GM21786 (cell line): ENCODE measurements around the gene SLC39A1.
"Not testable (repeated sequence)": the region's sequence is repeated elsewhere in the genome, so short reads cannot be mapped to it uniquely, and the experiment has no call there.

Experiments used
- ATAC-seq: cut with Tn5 transposase; IDR thresholded peaks from one replicate; pipeline ENCODE4 v1.9.1; 2021; ENCODE audit not compliant: unreplicated experiment

Gene SLC39A1

DNA sequence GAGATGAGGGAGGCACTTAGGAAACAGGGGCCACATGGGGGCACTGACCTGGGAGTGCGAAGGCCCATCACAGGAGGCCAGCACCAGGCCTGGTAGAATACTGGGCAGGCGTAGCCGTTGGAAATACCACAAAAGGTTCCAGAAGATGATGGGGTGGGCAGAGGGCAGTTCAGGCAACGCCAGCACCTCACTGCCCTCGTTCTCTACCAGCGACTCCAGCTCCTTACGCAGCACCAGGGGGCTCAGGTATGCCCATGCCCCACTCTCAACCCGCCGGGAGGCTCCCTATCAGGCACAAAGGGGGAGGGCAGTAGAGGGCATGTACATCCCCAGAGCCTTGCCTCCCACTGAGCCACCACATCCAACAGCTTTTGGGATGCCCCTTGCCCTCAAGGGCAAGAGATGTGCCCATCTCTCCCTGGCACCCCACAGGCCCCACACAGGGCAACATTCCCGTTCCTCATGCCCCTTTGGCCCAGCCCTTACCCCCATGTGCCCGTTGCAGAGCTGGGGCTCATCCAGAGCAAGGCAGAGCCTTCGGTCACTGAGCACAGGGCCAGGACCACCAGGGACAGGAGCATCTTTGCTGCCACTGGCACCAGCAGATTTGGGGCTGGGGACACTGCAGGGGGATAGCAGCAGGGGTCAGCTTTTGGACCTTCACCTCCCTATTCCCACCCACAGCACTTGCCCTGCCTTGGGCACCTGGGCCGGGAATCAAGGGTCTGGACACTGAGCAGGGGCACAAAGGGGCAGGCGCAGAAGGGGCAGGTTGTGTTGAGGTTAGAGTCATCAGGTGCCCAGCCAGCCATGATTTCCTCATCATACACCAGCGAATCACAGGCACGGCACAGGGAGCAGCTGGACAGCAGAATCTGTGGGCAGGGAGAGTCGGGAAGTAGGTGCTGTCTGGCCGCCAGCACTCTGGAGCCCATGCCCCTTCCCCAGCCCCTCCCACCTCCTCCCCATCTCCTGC is 30.9 kb downstream of the SLC39A1 start:
- ATAC-seq, result no peak

- ATAC-seq, result no peak
These were observed 33.1 kb downstream of the SLC39A1 start for GRCh38 chr1:153929981-153930948.

DNA sequence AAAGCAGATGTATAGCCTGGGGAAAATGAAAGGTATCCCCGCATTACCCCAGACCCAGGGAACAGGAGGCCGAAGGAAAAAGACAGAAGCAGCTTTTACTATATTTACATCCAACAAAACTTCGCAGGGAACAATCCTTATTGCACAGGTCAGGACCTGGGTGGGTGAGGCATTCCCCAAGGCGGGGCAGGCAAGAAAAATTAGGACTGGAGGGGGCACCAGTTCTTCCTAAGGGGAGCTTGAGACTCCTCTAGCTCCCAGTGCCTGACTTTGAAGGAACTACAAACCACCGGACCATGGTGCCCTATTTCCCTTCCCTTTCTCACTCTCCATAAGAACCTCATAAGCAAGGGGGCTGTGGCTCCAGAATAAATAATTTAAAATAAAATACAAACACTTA is 33.9 kb downstream of the SLC39A1 start:
- ATAC-seq, result no peak

DNA sequence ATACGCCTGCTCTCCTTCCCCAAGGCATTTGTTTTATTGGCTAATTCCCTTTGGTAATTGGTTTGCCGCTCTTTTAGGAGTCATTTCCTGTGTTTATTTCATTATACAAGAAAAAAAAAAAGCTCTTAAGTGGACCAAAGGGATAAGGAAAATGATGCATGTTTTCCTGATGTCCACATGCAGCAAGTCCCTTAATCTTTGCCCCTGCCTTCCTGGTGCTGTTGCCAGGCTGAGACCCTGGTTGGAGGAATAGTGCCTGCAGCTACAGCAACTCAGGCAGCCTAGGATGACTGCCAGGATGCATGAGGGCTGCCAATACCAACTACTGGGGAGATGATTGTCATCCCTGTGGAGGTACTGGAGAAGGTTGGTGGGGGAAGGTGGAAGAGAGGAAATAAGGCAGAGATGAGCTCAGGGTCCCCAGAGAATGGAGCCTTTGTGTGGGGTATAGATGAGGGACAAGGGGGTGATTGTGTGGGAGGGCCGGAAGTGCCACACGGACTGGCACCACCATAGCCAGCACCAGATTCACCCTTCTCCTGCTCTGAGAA is 34.5 kb downstream of the SLC39A1 start:
- ATAC-seq, result no peak

- ATAC-seq, result no peak
These were observed 35.1 kb downstream of the SLC39A1 start for GRCh38 chr1:153928245-153928644.

DNA sequence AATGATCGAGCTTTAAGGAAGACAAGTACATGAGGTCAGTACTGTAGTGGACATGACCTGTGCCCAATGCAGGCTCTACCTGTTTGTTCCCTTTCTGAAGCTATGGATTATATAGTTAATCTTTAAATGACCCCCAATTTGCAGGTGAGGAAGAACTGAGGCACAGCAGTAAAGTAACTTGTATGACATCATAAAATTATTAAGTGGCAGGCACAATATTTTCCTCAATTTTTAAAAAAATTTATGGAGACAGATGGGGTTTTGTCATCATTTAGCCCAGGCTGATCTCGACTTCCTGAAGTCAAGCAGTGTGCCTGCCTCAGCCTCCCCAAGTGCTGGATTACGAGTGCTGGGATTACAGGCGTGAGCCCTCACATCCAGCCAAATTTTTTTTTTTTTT is 36.9 kb downstream of the SLC39A1 start:
- ATAC-seq, result no peak

GRCh38 chr1:153922972-153923925 is 40.1 kb downstream of the SLC39A1 start, which contains the start of gene GATAD2B:
Gene GATAD2B (minus strand): TSS chr1:153922972. CDS start chr1:153828347, 94,625 bp downstream.
- ATAC-seq, result peak; percentile 87

- ATAC-seq, result peak; percentile 16
These were observed 41.0 kb downstream of the SLC39A1 start for GRCh38 chr1:153922076-153922971.

DNA sequence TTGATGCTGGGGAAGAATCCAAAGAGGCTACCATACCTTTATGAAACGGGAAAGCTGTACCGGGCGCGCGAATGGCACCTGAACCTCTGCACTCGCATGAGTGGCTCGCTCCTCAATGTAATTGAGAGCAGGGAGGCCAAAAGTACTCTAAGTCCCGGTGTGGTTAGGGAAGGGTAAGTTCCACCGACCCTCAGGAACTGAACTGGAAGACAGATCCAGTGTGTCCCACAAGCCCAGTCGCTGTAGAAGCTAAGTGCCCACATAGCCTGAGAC is 41.6 kb downstream of the SLC39A1 start:
- ATAC-seq, result no peak

DNA sequence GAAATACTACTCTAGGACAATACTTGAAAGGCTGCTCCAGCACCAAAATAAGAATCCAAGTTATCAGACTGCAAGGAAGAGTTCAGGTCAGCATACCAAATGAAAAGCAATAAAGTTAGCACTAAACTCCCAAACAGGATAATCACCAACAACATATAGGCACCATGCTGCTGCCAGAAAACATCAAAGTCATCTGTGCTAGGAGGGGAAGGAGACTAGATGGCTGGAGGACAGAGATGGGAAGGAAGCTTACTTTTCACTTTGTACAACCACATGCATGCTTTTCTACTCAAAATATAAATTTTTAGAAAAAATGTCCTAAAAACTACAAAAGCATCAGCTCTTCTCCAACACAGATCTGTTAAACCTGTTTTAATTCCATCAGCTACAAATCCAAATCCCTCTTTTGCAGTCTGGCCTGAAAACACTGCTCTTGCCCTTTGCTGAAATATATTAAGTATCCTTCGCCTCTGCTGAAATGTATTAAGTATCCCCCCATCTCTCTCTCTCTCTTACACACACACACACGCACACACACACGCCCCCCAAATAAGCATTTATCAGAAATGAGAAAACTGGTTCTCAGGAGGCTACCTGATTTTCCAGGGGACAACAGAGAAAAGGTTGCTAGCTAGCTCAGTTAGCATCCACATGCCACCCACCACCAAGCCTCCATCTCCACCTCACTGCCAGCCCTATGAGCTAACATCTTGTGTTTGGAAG is 42.1 kb downstream of the SLC39A1 start:
- no peak for ATAC-seq

DNA sequence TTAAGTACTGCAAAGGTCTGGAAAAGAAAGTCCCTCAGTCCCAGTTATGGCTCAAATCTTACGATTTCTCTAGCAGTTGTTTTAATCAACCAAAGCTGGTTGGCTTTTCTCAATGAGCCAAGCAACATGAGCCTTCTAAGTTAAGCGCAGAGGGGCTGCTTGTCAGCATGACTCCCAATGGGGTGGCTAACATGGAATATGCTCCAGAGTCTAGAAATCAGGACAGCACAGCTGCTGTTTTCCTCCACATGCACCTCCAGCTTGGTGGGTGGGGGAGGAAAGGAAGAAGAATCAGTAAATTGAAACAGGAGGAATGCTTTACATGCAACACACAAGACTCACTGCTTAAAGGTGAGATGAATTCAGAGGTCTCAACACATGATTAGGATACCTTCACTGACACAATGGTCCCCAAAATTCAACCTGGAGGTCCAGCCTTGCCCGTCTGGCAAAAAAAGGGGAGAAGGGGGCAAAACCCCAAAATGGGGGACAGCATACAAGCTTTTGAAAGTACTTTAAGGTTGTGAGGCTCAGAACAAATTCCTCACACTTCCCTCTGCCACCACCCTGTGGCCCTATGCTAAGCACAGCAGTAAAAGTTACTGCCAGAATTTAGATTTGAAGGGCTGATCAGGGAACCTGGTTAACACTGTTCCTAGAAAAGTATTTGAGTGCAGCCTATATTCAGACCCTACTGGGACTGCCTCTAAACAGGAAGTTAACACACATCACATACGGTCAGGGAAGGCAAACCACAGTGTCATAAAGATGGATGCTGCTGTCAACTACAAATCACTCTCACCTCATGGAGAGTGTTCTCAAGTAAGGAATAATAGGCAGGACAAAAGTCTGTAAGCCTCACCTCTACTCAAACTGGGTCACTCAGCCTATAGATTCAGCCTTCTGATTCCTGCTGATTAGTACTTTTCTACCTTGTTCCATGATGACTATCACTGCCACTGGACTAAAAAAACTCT is 43.2 kb downstream of the SLC39A1 start:
- ATAC-seq, result no peak

- no peak for ATAC-seq
These were observed 47.0 kb downstream of the SLC39A1 start for GRCh38 chr1:153916297-153916696.

GRCh38 chr1:153912349-153912748 is 51.0 kb downstream of the SLC39A1 start:
- ATAC-seq, result no peak

- not testable (repeated sequence) for ATAC-seq
These were observed 52.8 kb downstream of the SLC39A1 start for GRCh38 chr1:153910560-153910959.
